H1 (cell line): ENCODE measurements around the gene LMX1A. TPM values are rescaled to one million over a fixed set of nuclear protein-coding genes. Genes with fewer than 3 reads are reported as not detected.

Experiments used
- CTCF ChIA-PET: fragments of 300-600 bp; sonication (Branson Sonifier 250); formaldehyde crosslinking; loops from one replicate; lab custom pipeline; 2021; ENCODE audit not compliant: partially characterized antibody; lab: Charles Lee
- POLR2A ChIA-PET: fragments of 300-600 bp; sonication (Branson Sonifier 250); formaldehyde crosslinking; loops from one replicate; lab custom pipeline; 2021; ENCODE audit warnings: inconsistent platforms; ENCODE audit not compliant: partially characterized antibody; lab: Charles Lee
- DNase-seq, 2 experiments: peaks; one replicate each; pipeline versions ENCODE4 v3.0.0 to v3.0.0-alpha.2; 2010 to 2022; ENCODE audit warnings: low spot score in 2 of 2, low read depth in 1 of 2, mixed read lengths in 1 of 2
- FAIRE-seq: peaks from 2 replicates; lab custom pipeline; 2011; peaks lifted over from hg19 to GRCh38; lab: Jason Lieb, UNC
- H2AFZ ChIP-seq: 2 replicates; pipeline ENCODE4 v1.8.1; 2012; ENCODE audit warnings: low read length, inconsistent platforms
- H2AK5ac ChIP-seq: 2 replicates; pipeline ENCODE4 v1.6.1; 2013; ENCODE audit warnings: low read depth, low read length
- H2BK120ac ChIP-seq: replicated peaks from 2 replicates; pipeline ENCODE3; 2013; ENCODE audit warnings: low read depth, low read length, inconsistent platforms
- H2BK12ac ChIP-seq: 2 replicates; pipeline ENCODE4 v1.6.1; 2013; ENCODE audit warnings: low read depth, low read length
- H2BK15ac ChIP-seq: 2 replicates; pipeline ENCODE4 v1.6.1; 2013; ENCODE audit warnings: low read length
- H2BK20ac ChIP-seq: 2 replicates; pipeline ENCODE4 v1.6.1; 2013; ENCODE audit warnings: low read length
- H2BK5ac ChIP-seq: 2 replicates; pipeline ENCODE4 v1.6.1; 2013; ENCODE audit warnings: low read depth, low read length
- H3K14ac ChIP-seq: 2 replicates; pipeline ENCODE4 v1.6.1; 2013; ENCODE audit warnings: inconsistent platforms; ENCODE audit not compliant: insufficient read length
- H3K18ac ChIP-seq: 2 replicates; pipeline ENCODE4 v1.6.1; 2013; ENCODE audit warnings: low read length; ENCODE audit errors: extremely low read depth
- H3K23ac ChIP-seq: 2 replicates; pipeline ENCODE4 v1.6.1; 2013; ENCODE audit warnings: inconsistent platforms; ENCODE audit not compliant: insufficient read length
- H3K23me2 ChIP-seq: 2 replicates; pipeline ENCODE4 v1.6.1; 2013; ENCODE audit warnings: low read depth, low read length
- H3K27ac ChIP-seq: 2 replicates; pipeline ENCODE4 v1.6.1; 2011; ENCODE audit warnings: low read depth, low read length, inconsistent platforms
- H3K27me3 ChIP-seq, 4 experiments: replicated peaks in 1 of 4; 1 replicate in 1 of 4; 2 replicates in 3 of 4; pipeline versions ENCODE4 v1.6.1 to v1.8.1; 2011 to 2013; ENCODE audit warnings: low read length in 3 of 4, mild to moderate bottlenecking in 3 of 4, inconsistent platforms in 2 of 4, mixed read lengths in 2 of 4, moderate library complexity in 1 of 4; ENCODE audit not compliant: control insufficient read depth in 3 of 4, insufficient read depth in 3 of 4; ENCODE audit errors: extremely low read depth in 1 of 4
- H3K36me3 ChIP-seq, 4 experiments: 2 replicates each; pipeline versions ENCODE4 v1.6.1 to v1.8.1; 2011 to 2013; ENCODE audit warnings: mild to moderate bottlenecking in 4 of 4, low read length in 3 of 4, moderate library complexity in 2 of 4, control low read depth in 1 of 4, inconsistent platforms in 1 of 4; ENCODE audit not compliant: insufficient read depth in 4 of 4, control insufficient read depth in 2 of 4
- H3K4ac ChIP-seq: replicated peaks from 2 replicates; pipeline ENCODE3; 2013; ENCODE audit warnings: low read length, low read depth, mixed read lengths, inconsistent platforms; ENCODE audit not compliant: insufficient read length
- H3K4me1 ChIP-seq, 4 experiments: replicated peaks in 1 of 4; 1 replicate in 1 of 4; 2 replicates in 3 of 4; pipeline versions ENCODE4 v1.6.1 to v1.8.1; 2011 to 2013; ENCODE audit warnings: low read length in 3 of 4, inconsistent platforms in 2 of 4, mixed read lengths in 1 of 4; ENCODE audit not compliant: insufficient read depth in 4 of 4, control insufficient read depth in 3 of 4
- H3K4me2 ChIP-seq, 2 experiments: 2 replicates each; pipeline versions ENCODE4 v1.6.1 to v1.8.1; 2011 to 2013; ENCODE audit warnings: low read depth in 2 of 2, low read length in 2 of 2, control low read depth in 1 of 2, inconsistent platforms in 1 of 2, mild to moderate bottlenecking in 1 of 2; ENCODE audit not compliant: insufficient read depth in 1 of 2
- H3K4me3 ChIP-seq, 4 experiments: fragments of 200-600, 300-600 bp in 1 of 4; sonication (generic), shearing (Covaris generic), sonication (Bioruptor Twin) in 1 of 4; 2 replicates each; pipeline versions ENCODE4 v1.5.1 to v1.8.1; 2011 to 2016; ENCODE audit warnings: low read length in 4 of 4, low read depth in 3 of 4, control low read depth in 2 of 4, inconsistent platforms in 2 of 4, mild to moderate bottlenecking in 2 of 4, mixed read lengths in 1 of 4, moderate library complexity in 1 of 4; ENCODE audit not compliant: insufficient read depth in 2 of 4; ENCODE audit errors: extremely low read depth in 1 of 4
- H3K56ac ChIP-seq: replicated peaks from 2 replicates; pipeline ENCODE3; 2013; ENCODE audit warnings: low read depth, mild to moderate bottlenecking, mixed read lengths, low read length, inconsistent platforms; ENCODE audit not compliant: insufficient read length
- H3K79me1 ChIP-seq: 2 replicates; pipeline ENCODE4 v1.6.1; 2013; ENCODE audit warnings: low read depth, low read length, control low read depth
- H3K79me2 ChIP-seq, 2 experiments: 2 replicates each; pipeline versions ENCODE4 v1.6.1 to v1.8.1; 2012 to 2013; ENCODE audit warnings: low read length in 2 of 2, mild to moderate bottlenecking in 2 of 2, inconsistent platforms in 1 of 2; ENCODE audit not compliant: insufficient read depth in 2 of 2, control insufficient read depth in 1 of 2
- H3K9ac ChIP-seq, 4 experiments: replicated peaks in 1 of 4; 1 replicate in 1 of 4; 2 replicates in 3 of 4; pipeline versions ENCODE4 v1.6.1 to v1.8.1; 2011 to 2013; ENCODE audit warnings: low read depth in 3 of 4, low read length in 3 of 4, control low read depth in 2 of 4, mild to moderate bottlenecking in 2 of 4, moderate library complexity in 2 of 4, inconsistent platforms in 1 of 4; ENCODE audit errors: extremely low read depth in 1 of 4
- H3K9me3 ChIP-seq, 2 experiments: 2 replicates each; pipeline versions ENCODE4 v1.6.1 to v1.8.1; 2012 to 2013; ENCODE audit warnings: mild to moderate bottlenecking in 2 of 2, moderate library complexity in 2 of 2, control low read depth in 1 of 2, inconsistent platforms in 1 of 2, low read depth in 1 of 2, low read length in 1 of 2, mixed read lengths in 1 of 2; ENCODE audit not compliant: insufficient read depth in 2 of 2
- H4K20me1 ChIP-seq, 2 experiments: replicated peaks in 1 of 2; 2 replicates each; pipeline versions ENCODE3 to v1.8.1; 2011 to 2013; ENCODE audit warnings: inconsistent platforms in 2 of 2, low read length in 2 of 2, mild to moderate bottlenecking in 1 of 2; ENCODE audit not compliant: insufficient read depth in 2 of 2, control insufficient read depth in 1 of 2
- H4K5ac ChIP-seq: 2 replicates; pipeline ENCODE4 v1.6.1; 2013; ENCODE audit warnings: low read length, low read depth, mixed read lengths, inconsistent platforms; ENCODE audit not compliant: insufficient read length
- H4K8ac ChIP-seq: 2 replicates; pipeline ENCODE4 v1.8.0; 2013; ENCODE audit warnings: mild to moderate bottlenecking, moderate library complexity, low read length, inconsistent platforms; ENCODE audit not compliant: insufficient read depth; ENCODE audit errors: extremely low read depth
- H4K91ac ChIP-seq: replicated peaks from 2 replicates; pipeline ENCODE3; 2013; ENCODE audit warnings: low read length, mixed read lengths, inconsistent platforms; ENCODE audit not compliant: insufficient read length
- CBX5 ChIP-seq: fragments of 300-800, 300-1000 bp; sonication (generic); IDR thresholded peaks from 2 replicates; pipeline ENCODE4 v1.7.1; 2016; ENCODE audit warnings: antibody characterized with exemption, low read length, low read depth
- CTBP2 ChIP-seq: IDR thresholded peaks from 2 replicates; pipeline ENCODE4 v1.7.0; 2011; ENCODE audit warnings: borderline replicate concordance, mild to moderate bottlenecking, moderate library complexity, mixed read lengths, low read length; ENCODE audit not compliant: insufficient read depth, insufficient read length
- GTF2F1 ChIP-seq: IDR thresholded peaks from 2 replicates; pipeline ENCODE4 v1.6.1; 2012; ENCODE audit warnings: low read depth, low read length, improper control_type of control experiment, borderline replicate concordance
- HDAC2 ChIP-seq, 2 experiments: fragments of 300-600 bp in 1 of 2; sonication (generic) in 1 of 2; IDR thresholded peaks; 2 replicates each; pipeline ENCODE4 v1.6.1; 2011 to 2012; ENCODE audit warnings: low read depth in 2 of 2, low read length in 2 of 2, mild to moderate bottlenecking in 2 of 2, moderate library complexity in 2 of 2, borderline replicate concordance in 1 of 2, inconsistent platforms in 1 of 2
- JUND ChIP-seq: IDR thresholded peaks from 2 replicates; pipeline ENCODE4 v1.6.1; 2011; ENCODE audit warnings: mild to moderate bottlenecking, improper control_type of control experiment, low read length
- RFX5 ChIP-seq: IDR thresholded peaks from 2 replicates; pipeline ENCODE4 v1.6.1; 2011; ENCODE audit warnings: low read depth, low read length, improper control_type of control experiment, borderline replicate concordance
- USF2 ChIP-seq: IDR thresholded peaks from 2 replicates; pipeline ENCODE4 v1.6.1; 2011; ENCODE audit warnings: low read length, improper control_type of control experiment
- WGBS, 2 experiments: shearing (Covaris generic) in 1 of 2; methylation state at CpG; one replicate each; pipeline versions ENCODE4 v1.1.6 to v1.1.7; 2013 to 2015; ENCODE audit warnings: low lambda C conversion rate in 2 of 2, mixed read lengths in 2 of 2, inconsistent platforms in 1 of 2, low coverage in 1 of 2, missing lambda C conversion rate in 1 of 2; ENCODE audit not compliant: insufficient replicate concordance in 2 of 2, insufficient coverage in 1 of 2, insufficient read length in 1 of 2; ENCODE audit errors: extremely low coverage in 1 of 2, missing lambda C conversion rate in 1 of 2; 5-methylcytosine and 5-hydroxymethylcytosine counted together
- long read RNA-seq, 2 experiments: library from RNA in 1 of 2; library from capped mRNA in 1 of 2; stranded (forward); transcript quantifications; one replicate each; pipeline ENCODE4 v2.0.0, GENCODE V29; 2021; ENCODE audit warnings: inconsistent platforms in 1 of 2
- polyA minus RNA-seq, 3 experiments: library from RNA; depleted of rRNA, polyadenylated mRNA; stranded (reverse); fragments of >200 nt; gene quantifications; 1 replicate in 2 of 3; 2 replicates in 1 of 3; pipeline ENCODE4 v1.2.3, GENCODE V29; 2011
- polyA plus RNA-seq, 7 experiments: library from polyadenylated mRNA; depleted of rRNA in 3 of 7; stranded (reverse) in 5 of 7; unstranded in 2 of 7; fragments of >200 nt in 5 of 7; fragments of 200-250 nt in 2 of 7; gene quantifications; 1 replicate in 5 of 7; 2 replicates in 1 of 7; 4 replicates in 1 of 7; pipeline versions ENCODE4 v1.2.1 to v1.2.3, GENCODE V29; 2011 to 2013; ENCODE audit warnings: missing spikeins in 2 of 7, mixed read lengths in 2 of 7
- total RNA-seq: library from RNA; stranded (reverse); fragmentation: NEBNext Ultra II Directional; extraction: Animal tissue kit (Norgen Biotek cat#: 25700); gene quantifications from 2 replicates; pipeline ENCODE4 v1.2.1, GENCODE V29; 2021

LMX1A gene
- not detected in 2 replicates for total RNA-seq
- 0.03 TPM in 1 of 2 replicates, not detected in the other for polyA plus RNA-seq (2011; rRNA removed)
- 0.04 TPM for polyA plus RNA-seq (2011; cell fraction: cytosol; rRNA removed)
- polyA plus RNA-seq (2011; cell fraction: nucleus; rRNA removed), result not detected
- 0.09 to 0.13 TPM in 2 of 4 replicates, not detected in the others for polyA plus RNA-seq (2012, experiment 1 of 2)
- polyA plus RNA-seq (2012, experiment 2 of 2), result 0.12 TPM
- polyA plus RNA-seq (2013, experiment 1 of 2), result not detected
- polyA plus RNA-seq (2013, experiment 2 of 2), result not detected
- polyA minus RNA-seq (2011; rRNA and poly(A)+ RNA removed), result 0.22 TPM in 1 of 2 replicates, not detected in the other
- polyA minus RNA-seq (2011; cell fraction: cytosol; rRNA and poly(A)+ RNA removed), result not detected
- polyA minus RNA-seq (2011; cell fraction: nucleus; rRNA and poly(A)+ RNA removed), result not detected
- long read RNA-seq, experiment 1, result 0 reads
- long read RNA-seq, experiment 2, result 0 reads

- CTCF ChIA-PET, result interaction anchor here (0.5 to 6.2 kb wide), 9 partner anchors 9 to 203 kb away, joined by 3 to 41 read pairs (median 4); no protein-coding TSS in a partner anchor
- Histone ChIP-seq H3K27ac (no peak within 1 kb of the TSS), H3K79me2 (no peaks in the 10 kb centered on the region), H3K56ac (no peak within 1 kb of the TSS), H4K8ac (peak within 1 kb of the TSS; percentile 43; the same call in 1 of the 2 replicates), H4K5ac (no peak within 1 kb of the TSS), H3K4me2 (peak within 1 kb of the TSS; percentile 95 to 99), H2BK15ac (no peak within 1 kb of the TSS), H2BK20ac (no peak within 1 kb of the TSS), H2BK5ac (no peak within 1 kb of the TSS), H3K4me3 (peak within 1 kb of the TSS; percentile 55 to 68 (median 59)), H3K4me1 (peaks cover 6 to 29% (median 20%) of the 10 kb centered on the region in 4 experiments), H2AK5ac (no peak within 1 kb of the TSS), H2BK12ac (no peak within 1 kb of the TSS; the same call in 1 of the 2 replicates), H3K14ac (no peak within 1 kb of the TSS), H3K27me3 (peaks cover 67 to 90% (median 82%) of the 10 kb centered on the region in 4 experiments), H2AFZ (peak within 1 kb of the TSS; percentile 61; the same call in 1 of the 2 replicates), H3K18ac (no peak within 1 kb of the TSS; the same call in 1 of the 2 replicates), H3K36me3 (no peaks in the 10 kb centered on the region), H2BK120ac (no peak within 1 kb of the TSS), H3K79me1 (no peaks in the 10 kb centered on the region; the same call in 1 of the 2 replicates), H4K91ac (no peak within 1 kb of the TSS), H4K20me1 (peaks cover 4 to 8% of the 10 kb centered on the region in 2 experiments), H3K4ac (no peak within 1 kb of the TSS), H3K23ac (no peak within 1 kb of the TSS), H3K9ac (no peak within 1 kb of the TSS), H3K23me2 (peaks cover 35% of the 10 kb centered on the region; the same call in 1 of the 2 replicates), H3K9me3 (no peaks in the 10 kb centered on the region)
- DNase-seq (peak in 1 of 2 experiments; percentile 71), FAIRE-seq (no peak)
- POLR2A ChIA-PET, result no interaction called here
- 2% methylated on average over 69 of the region's 88 CpGs; no CpG with 5 or more reads in 1 of the 2 experiments for WGBS, 2 experiments
- TF ChIP-seq RFX5 (no peak), HDAC2 (IDR thresholded peaks at IDR 0.05; ENCODE audit: borderline replicate concordance in 1 of 2, low read depth in 2 of 2, low read length in 2 of 2) (no peak), USF2 (no peak), GTF2F1 (no peak), CTBP2 (peak; percentile 42), JUND (no peak), CBX5 (no peak)
Observed at GRCh38 chr1:165355977-165356811, at the start of gene LMX1A. Gene LMX1A (minus strand): TSS chr1:165356715. CDS start chr1:165355559, 1,156 bp downstream.
